Glutamatergic neuron (in vitro differentiated cells): ENCODE results near the gene FAU. TPM values are rescaled to one million over a fixed set of nuclear protein-coding genes. Genes with fewer than 3 reads are reported as not detected.
"Not testable (repeated sequence)": the region's sequence is repeated elsewhere in the genome, so short reads cannot be mapped to it uniquely, and the experiment has no call there.

ENCODE experiments used
- DNase-seq: peaks from one replicate; pipeline ENCODE4 v3.0.0; 2022
- H3K27ac Mint-ChIP-seq: one replicate; pipeline ENCODE4 v1.8.0; 2020; ENCODE audit warnings: mild to moderate bottlenecking, mixed read lengths, inconsistent platforms; ENCODE audit not compliant: unreplicated experiment
- H3K27me3 Mint-ChIP-seq: one replicate; pipeline ENCODE4 v1.8.0; 2020; ENCODE audit warnings: mild to moderate bottlenecking, moderate library complexity, mixed read lengths, inconsistent platforms; ENCODE audit not compliant: unreplicated experiment
- H3K36me3 Mint-ChIP-seq: one replicate; pipeline ENCODE4 v1.8.0; 2020; ENCODE audit warnings: mild to moderate bottlenecking, mixed read lengths, inconsistent platforms; ENCODE audit not compliant: unreplicated experiment
- H3K4me1 Mint-ChIP-seq: one replicate; pipeline ENCODE4 v1.8.0; 2020; ENCODE audit warnings: mild to moderate bottlenecking, low read depth, mixed read lengths, inconsistent platforms; ENCODE audit not compliant: unreplicated experiment
- H3K4me3 Mint-ChIP-seq: one replicate; pipeline ENCODE4 v1.8.0; 2020; ENCODE audit warnings: mild to moderate bottlenecking, mixed read lengths, inconsistent platforms; ENCODE audit not compliant: unreplicated experiment
- H3K9me3 Mint-ChIP-seq: one replicate; pipeline ENCODE4 v1.8.0; 2020; ENCODE audit warnings: mild to moderate bottlenecking, moderate library complexity, mixed read lengths, inconsistent platforms; ENCODE audit not compliant: unreplicated experiment
- total RNA-seq: library from RNA; stranded (reverse); fragmentation: NEBNext Ultra II Directional; extraction: Animal tissue kit (Norgen Biotek cat#: 25700); gene quantifications from one replicate; pipeline ENCODE4 v1.2.1, GENCODE V29; 2021; ENCODE audit not compliant: unreplicated experiment
- TF ChIP-seq, protein P1 (sequence below): fragments of 200-600 bp; sonication (generic); IDR thresholded peaks from one replicate; pipeline ENCODE4 v1.5.0; 2021; ENCODE audit not compliant: partially characterized antibody, unreplicated experiment

FAU gene
- total RNA-seq, 1 donor from 2014 or later = 560 TPM

DNA sequence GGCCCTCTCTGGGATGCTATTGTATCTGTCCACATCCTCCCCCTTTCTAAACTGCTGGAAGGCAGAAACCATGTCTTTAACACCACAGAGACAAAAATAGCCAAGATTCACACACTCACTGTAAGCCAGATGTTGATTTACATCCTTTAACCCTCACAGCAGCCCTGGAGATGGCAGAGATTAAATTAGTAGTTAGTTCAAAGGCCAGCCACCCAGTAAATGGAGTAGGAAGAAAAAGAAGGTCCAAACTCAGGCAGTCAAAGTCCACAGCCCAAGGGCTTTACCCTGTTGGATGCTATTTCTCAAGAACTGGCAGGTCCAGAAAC, 2.3 kb downstream of the FAU start:
- H3K27ac Mint-ChIP-seq = no peak overlapping the region
- peaks cover 6% of the 10 kb centered on the region for H3K4me1 Mint-ChIP-seq
- no peak for DNase-seq
- TF ChIP-seq, protein P1, sequence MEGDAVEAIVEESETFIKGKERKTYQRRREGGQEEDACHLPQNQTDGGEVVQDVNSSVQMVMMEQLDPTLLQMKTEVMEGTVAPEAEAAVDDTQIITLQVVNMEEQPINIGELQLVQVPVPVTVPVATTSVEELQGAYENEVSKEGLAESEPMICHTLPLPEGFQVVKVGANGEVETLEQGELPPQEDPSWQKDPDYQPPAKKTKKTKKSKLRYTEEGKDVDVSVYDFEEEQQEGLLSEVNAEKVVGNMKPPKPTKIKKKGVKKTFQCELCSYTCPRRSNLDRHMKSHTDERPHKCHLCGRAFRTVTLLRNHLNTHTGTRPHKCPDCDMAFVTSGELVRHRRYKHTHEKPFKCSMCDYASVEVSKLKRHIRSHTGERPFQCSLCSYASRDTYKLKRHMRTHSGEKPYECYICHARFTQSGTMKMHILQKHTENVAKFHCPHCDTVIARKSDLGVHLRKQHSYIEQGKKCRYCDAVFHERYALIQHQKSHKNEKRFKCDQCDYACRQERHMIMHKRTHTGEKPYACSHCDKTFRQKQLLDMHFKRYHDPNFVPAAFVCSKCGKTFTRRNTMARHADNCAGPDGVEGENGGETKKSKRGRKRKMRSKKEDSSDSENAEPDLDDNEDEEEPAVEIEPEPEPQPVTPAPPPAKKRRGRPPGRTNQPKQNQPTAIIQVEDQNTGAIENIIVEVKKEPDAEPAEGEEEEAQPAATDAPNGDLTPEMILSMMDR = no peak
- H3K4me3 Mint-ChIP-seq = peak overlapping the region; percentile 99
- no peaks in the 10 kb centered on the region for H3K36me3 Mint-ChIP-seq
- peaks cover 18% of the 10 kb centered on the region for H3K9me3 Mint-ChIP-seq
- H3K27me3 Mint-ChIP-seq = peaks cover 23% of the 10 kb centered on the region

DNA sequence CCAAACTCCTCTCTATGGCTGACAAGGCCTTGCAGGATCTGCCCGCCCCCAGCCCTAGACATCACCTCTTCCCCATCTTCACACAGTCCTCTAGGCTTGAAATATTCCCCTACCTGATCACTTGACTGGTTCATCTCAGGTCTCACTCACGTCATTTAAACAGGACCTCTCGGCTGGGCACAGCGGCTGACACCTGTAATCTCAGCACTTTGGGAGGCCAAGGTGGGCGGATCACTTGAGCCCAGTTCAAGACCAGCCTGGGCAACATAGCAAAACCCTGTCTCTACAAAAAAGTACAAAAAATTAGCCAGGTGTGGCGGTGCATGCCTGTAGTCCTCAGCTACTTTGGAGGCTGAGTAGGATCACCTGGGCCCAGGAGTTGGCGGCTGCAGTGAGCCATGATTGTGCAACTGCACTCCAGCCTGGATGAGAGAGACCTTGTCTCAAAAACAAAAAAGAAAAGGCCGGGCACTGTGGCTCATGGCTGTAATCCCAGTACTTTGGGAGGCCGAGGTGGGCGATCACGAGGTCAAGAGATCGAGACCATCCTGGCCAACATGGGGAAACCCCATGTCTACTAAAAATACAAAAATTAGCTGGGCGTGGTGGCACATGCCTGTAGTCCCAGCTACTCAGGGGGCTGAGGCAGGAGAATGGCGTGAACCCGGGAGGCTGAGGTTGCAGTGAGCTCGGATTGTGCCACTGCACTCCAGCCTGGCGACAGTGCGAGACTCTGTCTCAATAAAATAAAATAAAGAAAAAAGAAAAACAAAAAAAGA, 2.9 kb downstream of the FAU start:
- Mint-ChIP-seq H3K4me3 (peak overlapping the region; percentile 17), H3K27me3 (peaks cover 24% of the 10 kb centered on the region), H3K27ac (peak overlapping the region; percentile 71), H3K9me3 (peaks cover 18% of the 10 kb centered on the region)
- not testable (repeated sequence) for H3K4me1 Mint-ChIP-seq, H3K36me3 Mint-ChIP-seq, DNase-seq

DNA sequence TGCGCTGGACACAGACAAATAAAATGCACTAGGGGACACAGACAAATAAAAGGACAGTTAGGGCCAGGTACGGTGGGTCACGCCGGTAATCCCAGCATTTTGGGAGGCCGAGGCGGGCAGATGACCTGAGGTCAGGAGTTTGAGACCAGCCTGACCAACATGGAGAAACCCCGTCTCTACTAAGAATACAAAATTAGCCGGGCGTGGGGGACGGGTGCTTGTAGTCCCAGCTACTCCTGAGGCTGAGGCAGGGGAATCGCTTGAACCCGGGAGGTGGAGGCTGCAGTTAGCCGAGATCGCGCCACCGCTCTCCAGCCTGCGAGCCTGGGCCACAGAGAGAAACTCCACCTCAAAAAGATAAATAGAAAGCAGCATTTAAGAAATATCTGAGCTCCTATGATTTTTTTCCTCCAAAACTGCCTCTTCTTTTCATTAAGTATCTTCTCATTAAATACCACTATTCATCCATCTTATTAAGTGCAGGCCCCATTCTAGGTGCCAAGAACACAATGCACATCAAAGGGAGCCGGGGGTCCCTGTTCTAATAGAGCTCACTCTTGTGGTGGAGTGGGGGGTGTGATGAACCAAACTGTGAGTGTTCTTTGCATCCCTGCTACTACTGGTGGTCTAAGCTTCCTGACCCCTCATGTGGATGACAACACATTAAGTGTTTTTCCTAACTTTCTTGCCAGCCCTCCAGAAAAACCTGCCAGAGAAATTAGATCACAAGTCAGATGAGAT, 3.7 kb downstream of the FAU start:
- Mint-ChIP-seq H3K27ac (peak overlapping the region; percentile 82), H3K9me3 (peaks cover 22% of the 10 kb centered on the region), H3K27me3 (peaks cover 30% of the 10 kb centered on the region), H3K36me3 (no peaks in the 10 kb centered on the region), H3K4me3 (peak overlapping the region; percentile 75), H3K4me1 (peaks cover 13% of the 10 kb centered on the region)
- no peak for DNase-seq
- TF ChIP-seq, protein P1 = peak; percentile 48

DNA sequence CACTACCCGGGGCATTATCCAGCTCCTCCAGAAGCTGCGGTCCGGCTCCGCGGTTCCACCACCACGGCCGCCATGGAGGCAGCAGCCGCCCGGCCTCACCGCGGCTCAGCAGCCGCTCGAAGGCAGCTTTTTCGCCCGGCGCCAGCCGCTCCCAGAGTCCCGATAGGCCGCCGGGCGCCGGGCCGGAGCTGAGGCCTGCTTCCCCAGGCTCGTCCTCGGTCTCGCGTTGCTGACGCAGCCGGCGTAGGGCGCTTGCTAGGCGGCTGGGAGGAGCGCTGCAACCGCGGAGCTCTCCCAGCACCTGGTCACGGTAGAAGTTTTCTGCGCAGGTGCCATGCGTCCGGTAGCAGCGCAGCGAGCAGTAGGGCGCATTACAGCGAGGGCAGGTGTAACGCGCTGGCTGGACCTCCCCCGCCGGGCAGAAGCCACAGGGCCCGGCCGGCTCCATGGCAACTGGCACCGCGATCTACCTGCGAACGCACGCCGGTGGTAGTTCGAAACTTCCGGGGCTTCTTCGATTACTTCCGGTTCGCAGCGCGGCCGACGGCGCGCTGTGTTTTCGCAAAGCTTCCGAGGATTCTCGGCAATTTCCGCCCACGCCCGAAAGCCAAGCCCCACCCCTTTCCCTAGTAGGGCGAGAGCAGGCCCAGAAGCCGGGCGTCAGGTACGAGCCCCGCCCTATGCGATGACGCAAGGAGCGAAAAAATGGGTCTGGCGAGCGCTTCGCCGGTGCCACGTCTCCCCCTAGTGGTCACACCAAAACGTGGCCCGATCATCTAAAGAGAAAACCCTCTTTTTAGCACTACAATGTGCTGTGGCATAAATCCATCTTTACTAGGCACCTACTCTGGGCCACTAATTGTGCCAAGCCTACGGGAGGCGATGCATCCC, 4.5 kb downstream of the FAU start, which contains the start of gene ZNHIT2:
Gene ZNHIT2, minus strand, starts transcription at position 496 of the 891 bp plus-strand sequence. Its CDS starts 48 bp downstream, at position 448.
- Mint-ChIP-seq H3K27me3 (peaks cover 29% of the 10 kb centered on the region), H3K9me3 (peaks cover 23% of the 10 kb centered on the region), H3K36me3 (no peaks in the 10 kb centered on the region), H3K27ac (peak within 1 kb of the TSS; percentile 82), H3K4me1 (peaks cover 13% of the 10 kb centered on the region), H3K4me3 (peak within 1 kb of the TSS; percentile 88)
- DNase-seq = peak; percentile 99
- TF ChIP-seq, protein P1 = peak; percentile 96
